Muscle layer of colon (tissue), 2 donors: ENCODE data around the gene GFOD2.

Experiments used
- H3K27ac ChIP-seq: one replicate; pipeline ENCODE4 v1.7.0; 2013; ENCODE audit warnings: low read depth, mild to moderate bottlenecking, low read length, moderate library complexity
- H3K27me3 ChIP-seq, 2 donors: one replicate each; pipeline ENCODE4 v1.7.0; 2013; ENCODE audit warnings: low read length in 2 of 2, mild to moderate bottlenecking in 2 of 2; ENCODE audit not compliant: insufficient read depth in 2 of 2, control insufficient read depth in 1 of 2
- H3K36me3 ChIP-seq: one replicate; pipeline ENCODE4 v1.7.0; 2013; ENCODE audit warnings: mild to moderate bottlenecking, low read length; ENCODE audit not compliant: insufficient read depth
- H3K4me1 ChIP-seq: one replicate; pipeline ENCODE4 v1.7.0; 2013; ENCODE audit warnings: mild to moderate bottlenecking, low read length; ENCODE audit not compliant: insufficient read depth
- H3K4me3 ChIP-seq, 2 donors: one replicate each; pipeline ENCODE4 v1.7.0; 2013; ENCODE audit warnings: low read length in 2 of 2, low read depth in 1 of 2, mild to moderate bottlenecking in 1 of 2, moderate library complexity in 1 of 2
- H3K9ac ChIP-seq: one replicate; pipeline ENCODE4 v1.7.0; 2013; ENCODE audit warnings: low read length
- H3K9me3 ChIP-seq: one replicate; pipeline ENCODE4 v1.7.0; 2013; ENCODE audit warnings: mild to moderate bottlenecking, low read length
- donor health status: abdominal sarcoma.
- donor health status: Adenocarcinoma of cecum.

The GFOD2 gene

GRCh38 chr16:67676516-67676915 is 42.6 kb downstream of the GFOD2 start:
- Histone ChIP-seq H3K4me1 (peaks cover 23% of the 10 kb centered on the region), H3K27me3 (no peaks in the 10 kb centered on the region)

GRCh38 chr16:67675999-67676398 is 43.1 kb downstream of the GFOD2 start:
- H3K27me3 ChIP-seq, result no peaks in the 10 kb centered on the region
- no peak overlapping the region for H3K27ac ChIP-seq
- no peak overlapping the region for H3K9ac ChIP-seq
- H3K4me1 ChIP-seq, result peaks cover 23% of the 10 kb centered on the region
- no peak overlapping the region for H3K4me3 ChIP-seq
- H3K9me3 ChIP-seq, result no peaks in the 10 kb centered on the region
- H3K36me3 ChIP-seq, result no peaks in the 10 kb centered on the region

More at GRCh38 chr16:67676516-67676915, 42.6 kb downstream of the GFOD2 start:
- Histone ChIP-seq H3K9me3 (no peaks in the 10 kb centered on the region), H3K36me3 (no peaks in the 10 kb centered on the region), H3K9ac (no peak overlapping the region), H3K27ac (no peak overlapping the region), H3K4me3 (no peak overlapping the region)

- no peaks in the 10 kb centered on the region for H3K27me3 ChIP-seq
- H3K4me1 ChIP-seq, result peaks cover 23% of the 10 kb centered on the region
- no peak overlapping the region for H3K4me3 ChIP-seq
- H3K9ac ChIP-seq, result no peak overlapping the region
- no peaks in the 10 kb centered on the region for H3K36me3 ChIP-seq
- H3K27ac ChIP-seq, result no peak overlapping the region
- no peaks in the 10 kb centered on the region for H3K9me3 ChIP-seq
Observed at GRCh38 chr16:67675579-67675935, 43.6 kb downstream of the GFOD2 start.

DNA sequence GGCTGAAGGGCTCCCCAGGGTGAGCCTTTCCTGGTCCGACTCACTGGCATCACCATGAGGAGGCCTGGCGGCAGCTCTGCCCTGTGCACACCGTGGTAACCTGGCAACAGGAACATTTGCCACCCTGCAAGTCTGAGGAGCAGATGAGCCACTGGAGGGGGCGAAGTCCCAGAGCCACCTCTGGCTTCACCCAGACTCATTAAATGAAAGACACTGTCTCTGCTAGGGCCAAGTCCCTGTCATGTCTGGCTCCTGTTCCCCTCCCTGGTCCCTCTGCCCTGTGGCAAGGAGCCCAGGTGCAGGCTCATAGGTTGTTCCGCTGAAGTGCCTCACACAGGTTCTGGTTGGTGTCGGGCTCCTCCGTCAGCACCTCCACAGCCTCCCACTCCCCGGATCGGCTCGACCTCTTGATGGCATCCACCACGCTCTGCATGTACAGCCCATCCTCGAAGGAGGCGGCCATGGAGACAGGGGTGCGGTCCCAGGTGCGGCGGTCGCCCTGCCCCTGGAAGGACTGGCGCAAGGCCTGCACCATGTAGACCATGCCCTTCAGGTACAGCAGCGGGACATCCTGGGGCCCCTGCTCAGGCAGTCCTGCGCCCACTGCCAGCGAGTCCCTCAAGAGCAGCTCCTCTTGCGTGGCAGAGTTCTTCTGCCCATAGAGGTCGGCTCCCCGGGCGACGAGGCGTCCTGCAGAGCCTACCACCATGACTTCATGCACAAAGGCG is 44.1 kb downstream of the GFOD2 start:
- Histone ChIP-seq H3K4me1 (peaks cover 23% of the 10 kb centered on the region), H3K27ac (peak overlapping the region; percentile 24), H3K27me3 (no peaks in the 10 kb centered on the region), H3K36me3 (no peaks in the 10 kb centered on the region), H3K9me3 (no peaks in the 10 kb centered on the region), H3K9ac (no peak overlapping the region), H3K4me3 (no peak overlapping the region)

DNA sequence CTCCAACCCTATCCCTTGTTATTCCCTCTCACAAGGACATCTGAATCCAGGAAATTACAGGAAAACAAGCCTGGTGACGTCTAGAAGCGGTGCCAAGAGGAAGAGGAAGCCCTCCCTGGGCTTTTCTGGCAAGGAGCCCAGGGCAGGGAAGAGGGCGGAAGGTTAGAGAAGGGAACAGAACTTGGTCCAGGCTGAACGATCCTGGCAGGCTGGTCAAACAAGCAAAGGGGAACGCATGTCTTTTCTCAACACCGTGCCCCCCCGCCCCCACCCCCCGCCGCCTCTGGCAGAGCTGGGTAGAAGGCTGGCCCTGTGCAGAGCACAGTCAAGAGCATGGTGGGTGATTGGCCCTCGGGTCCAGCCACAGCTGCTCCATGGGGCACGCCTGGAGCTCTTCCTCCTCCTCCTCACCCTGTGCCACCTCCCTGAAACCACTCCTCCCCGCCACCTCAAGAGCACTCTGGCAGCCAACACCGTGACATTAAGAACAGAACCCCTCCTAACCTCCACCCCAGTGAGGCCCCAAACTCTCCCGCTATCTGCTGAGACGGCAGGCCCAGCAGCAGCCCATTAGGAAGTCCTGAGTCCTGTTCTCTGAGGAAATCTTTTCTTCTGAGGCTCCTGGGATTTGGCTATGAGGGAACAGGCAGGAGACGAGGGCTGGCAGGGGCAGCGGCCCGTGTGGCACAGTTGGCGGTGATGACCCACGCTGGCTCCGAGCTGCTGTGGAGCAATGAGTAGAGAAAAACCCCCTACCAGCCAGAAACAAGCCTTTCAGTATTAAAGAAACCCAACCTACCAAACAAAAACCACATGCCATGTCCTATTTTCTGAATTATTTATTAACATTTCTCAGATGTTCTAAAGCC is 45.2 kb downstream of the GFOD2 start:
- Histone ChIP-seq H3K9me3 (no peaks in the 10 kb centered on the region), H3K27me3 (no peaks in the 10 kb centered on the region), H3K4me3 (no peak overlapping the region), H3K4me1 (peaks cover 23% of the 10 kb centered on the region), H3K9ac (no peak overlapping the region), H3K36me3 (no peaks in the 10 kb centered on the region), H3K27ac (peak overlapping the region; percentile 72)

DNA sequence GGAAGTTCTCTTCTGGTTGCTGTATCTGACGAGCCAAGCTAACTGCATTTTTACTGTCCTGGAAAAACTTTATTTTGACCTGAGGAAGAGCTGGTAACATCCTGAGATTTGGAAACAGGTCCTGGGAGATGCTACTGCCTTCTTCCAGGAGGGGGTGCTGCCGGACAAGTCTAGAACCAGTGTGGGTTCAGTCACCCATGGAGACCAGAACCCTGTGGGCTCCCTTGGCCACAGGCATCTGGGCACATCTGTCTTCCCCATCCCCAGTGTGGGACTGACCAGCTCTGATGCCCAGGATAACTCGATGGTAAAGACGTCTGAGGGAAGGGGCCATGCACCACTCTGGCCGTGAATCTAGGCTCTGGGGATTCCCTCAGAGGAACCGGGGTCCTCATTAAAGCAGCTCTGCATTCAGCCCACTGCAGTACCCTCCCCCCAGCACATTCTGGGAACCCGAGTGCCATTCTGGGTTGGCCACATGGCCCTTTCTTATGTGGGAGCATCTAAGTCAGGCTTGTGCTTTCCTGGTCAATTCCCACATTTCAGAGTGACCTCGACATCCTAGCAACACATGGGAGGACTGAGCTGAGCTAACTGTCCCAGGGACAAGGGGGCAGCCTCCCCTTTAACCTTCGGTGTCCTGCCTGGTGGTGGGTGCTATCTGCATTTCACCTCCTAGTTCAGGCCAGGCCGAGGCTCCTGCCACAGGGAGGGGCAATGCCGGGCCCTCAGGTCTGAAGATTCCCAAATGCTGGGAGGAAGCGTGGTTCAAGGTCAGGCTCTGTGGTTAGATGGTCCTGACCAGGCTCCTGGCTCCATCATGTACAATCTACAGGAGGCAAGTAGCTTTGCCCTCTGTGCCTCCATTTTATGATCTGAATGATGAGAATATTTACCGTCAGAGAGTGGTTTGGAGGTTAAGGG is 46.1 kb downstream of the GFOD2 start:
- no peaks in the 10 kb centered on the region for H3K27me3 ChIP-seq
- peak overlapping the region; percentile 72 for H3K27ac ChIP-seq
- no peaks in the 10 kb centered on the region for H3K36me3 ChIP-seq
- H3K9ac ChIP-seq, result no peak overlapping the region
- peaks cover 27% of the 10 kb centered on the region for H3K4me1 ChIP-seq
- H3K4me3 ChIP-seq, result no peak overlapping the region
- no peaks in the 10 kb centered on the region for H3K9me3 ChIP-seq

DNA sequence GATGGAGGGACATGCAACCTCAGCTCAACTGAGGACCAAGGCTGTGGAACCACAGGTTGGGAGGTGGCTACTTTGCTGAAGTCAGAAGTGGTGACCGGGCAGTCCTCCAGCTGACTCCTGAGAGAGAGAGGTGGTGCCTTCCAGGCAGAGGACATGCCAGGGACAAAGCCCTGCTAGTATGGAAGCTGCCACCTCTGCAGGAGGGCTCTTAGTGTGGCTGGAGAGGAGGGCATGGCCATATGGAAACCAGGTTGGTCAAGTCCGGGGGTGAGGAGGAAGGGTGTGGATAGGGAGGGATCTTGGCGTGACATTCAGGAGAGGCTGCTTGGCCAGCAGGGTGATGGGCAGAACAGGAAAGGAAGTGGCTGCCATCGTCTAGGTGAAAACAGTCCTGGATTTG is 46.8 kb downstream of the GFOD2 start:
- Histone ChIP-seq H3K27ac (no peak overlapping the region), H3K9me3 (no peaks in the 10 kb centered on the region), H3K27me3 (no peaks in the 10 kb centered on the region), H3K4me3 (no peak overlapping the region), H3K4me1 (peaks cover 34% of the 10 kb centered on the region), H3K9ac (no peak overlapping the region), H3K36me3 (no peaks in the 10 kb centered on the region)

DNA sequence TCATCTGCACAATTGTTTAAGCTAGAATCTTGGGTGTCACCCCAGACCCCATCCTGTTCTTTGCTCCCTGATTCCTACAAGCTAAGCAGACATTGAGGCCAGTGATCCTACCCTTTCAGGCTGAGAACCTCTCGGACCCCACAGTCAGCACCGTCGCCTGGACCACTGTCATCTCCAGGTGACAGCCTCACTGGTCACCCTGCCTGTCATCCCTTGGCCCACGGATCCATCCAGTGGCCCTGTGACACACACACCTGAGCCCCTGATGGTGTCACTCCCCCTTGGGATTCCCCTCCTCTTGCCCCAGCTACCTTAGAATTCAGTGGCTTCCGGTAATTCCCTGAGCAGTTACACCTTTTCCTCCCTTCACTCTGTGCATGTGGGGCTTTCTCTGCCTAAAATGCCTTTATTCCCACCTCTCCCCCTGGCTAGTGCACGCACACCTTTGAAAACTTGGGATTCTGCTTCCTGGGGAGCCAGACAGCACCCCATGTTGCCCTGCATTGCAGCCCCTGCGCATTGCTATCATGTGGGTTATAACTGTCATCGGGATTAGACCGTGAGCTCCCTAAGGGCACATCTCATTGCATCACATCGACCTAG is 49.5 kb downstream of the GFOD2 start:
- no peak overlapping the region for H3K4me3 ChIP-seq
- H3K27ac ChIP-seq, result no peak overlapping the region
- no peaks in the 10 kb centered on the region for H3K9me3 ChIP-seq
- H3K27me3 ChIP-seq, result no peaks in the 10 kb centered on the region
- H3K4me1 ChIP-seq, result peaks cover 42% of the 10 kb centered on the region
- no peaks in the 10 kb centered on the region for H3K36me3 ChIP-seq
- no peak overlapping the region for H3K9ac ChIP-seq

GRCh38 chr16:67668495-67669157 is 50.5 kb downstream of the GFOD2 start:
- Histone ChIP-seq H3K27ac (peak overlapping the region; percentile 92), H3K9ac (no peak overlapping the region), H3K4me1 (peaks cover 34% of the 10 kb centered on the region), H3K36me3 (no peaks in the 10 kb centered on the region), H3K27me3 (no peaks in the 10 kb centered on the region), H3K4me3 (no peak overlapping the region), H3K9me3 (no peaks in the 10 kb centered on the region)

GRCh38 chr16:67667817-67668494 is 51.2 kb downstream of the GFOD2 start:
- H3K36me3 ChIP-seq, result peaks cover 5% of the 10 kb centered on the region
- H3K9me3 ChIP-seq, result no peaks in the 10 kb centered on the region
- H3K4me1 ChIP-seq, result peaks cover 27% of the 10 kb centered on the region
- H3K4me3 ChIP-seq, result peak overlapping the region in 1 of 2 donors; percentile 76
- H3K9ac ChIP-seq, result no peak overlapping the region
- no peaks in the 10 kb centered on the region for H3K27me3 ChIP-seq
- peak overlapping the region; percentile 92 for H3K27ac ChIP-seq
